Measurements from ENCODE around the gene U2SURP.
"Not testable (repeated sequence)": the region's sequence is repeated elsewhere in the genome, so short reads cannot be mapped to it uniquely, and the experiment has no call there.

Gene U2SURP

DNA sequence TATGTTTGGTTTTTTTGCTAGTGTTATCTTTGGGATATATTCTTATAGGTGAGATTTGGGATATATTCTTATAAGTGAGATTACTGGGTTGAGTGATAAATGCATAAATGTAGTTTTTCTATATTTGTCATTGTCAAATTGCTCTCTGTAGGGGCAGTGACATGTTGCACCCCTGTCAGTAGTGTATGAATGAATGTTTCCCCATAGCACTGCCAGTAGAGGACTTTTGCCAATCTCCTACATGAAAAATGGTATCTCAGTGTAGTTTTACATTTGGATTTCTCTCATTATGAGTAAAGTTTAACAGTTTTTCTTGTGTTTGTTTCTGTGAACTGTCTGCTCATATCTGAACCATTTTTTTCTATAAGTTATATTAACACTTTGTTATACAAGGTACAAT is 13.6 kb downstream of the U2SURP start:
- DNase-seq (ENCODE audit: low read depth in 2 of 2): no peak

DNA sequence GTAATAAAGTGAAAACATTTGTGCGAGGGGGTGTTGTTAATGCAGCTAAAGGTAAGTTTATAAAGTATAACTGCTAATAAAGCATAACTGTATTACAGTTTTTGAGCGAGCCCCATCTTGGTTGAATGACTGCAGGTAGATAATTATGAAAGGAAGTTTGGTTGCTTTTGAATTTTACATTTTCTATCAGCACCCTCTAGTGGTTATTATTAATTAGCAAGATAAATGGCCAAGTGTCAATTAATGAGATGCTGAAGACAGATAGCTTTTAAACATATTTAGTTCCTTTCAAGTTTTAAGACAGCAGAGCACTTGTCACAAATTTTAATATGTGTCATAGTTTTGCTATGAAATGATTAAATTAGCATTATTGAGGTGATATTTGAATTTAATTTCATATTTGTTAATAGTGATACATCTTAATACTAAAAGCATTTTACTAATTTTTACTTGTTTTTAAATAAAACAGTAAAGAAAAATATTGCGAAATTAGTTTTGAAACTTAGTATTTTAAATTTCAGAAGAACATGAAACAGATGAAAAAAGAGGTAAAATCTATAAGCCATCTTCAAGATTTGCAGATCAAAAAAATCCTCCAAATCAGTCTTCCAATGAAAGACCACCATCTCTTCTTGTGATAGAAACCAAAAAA is 15.1 kb downstream of the U2SURP start:
- no peak for DNase-seq (ENCODE audit: low read depth in 2 of 2)

DNA sequence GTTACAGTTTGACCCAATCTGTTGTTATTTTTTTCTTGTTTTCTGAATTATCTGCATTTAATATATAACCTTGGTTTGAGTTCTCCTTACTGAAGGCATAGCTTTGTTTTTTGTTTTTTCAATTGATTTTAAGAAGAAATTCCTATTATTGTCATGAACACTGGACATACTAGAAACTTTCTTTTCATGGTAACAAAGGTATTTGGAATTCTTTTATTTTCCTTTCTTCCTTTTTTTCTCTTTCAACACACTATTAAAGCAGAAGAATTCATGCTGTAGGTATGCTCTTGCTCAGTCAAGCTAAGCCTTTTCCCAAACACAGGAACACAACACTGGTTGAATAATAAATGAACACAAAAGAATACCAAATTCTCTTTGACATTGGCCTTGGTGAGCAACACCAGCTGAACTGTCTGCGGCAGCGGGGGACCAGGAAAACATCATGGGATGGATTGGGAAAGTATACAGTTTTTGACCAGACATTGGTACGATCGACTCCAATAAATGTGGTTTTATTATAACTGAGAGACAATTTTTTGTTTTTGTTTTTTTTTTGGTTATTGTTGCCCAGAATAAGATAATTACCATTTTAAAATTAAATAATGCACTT is 23.1 kb downstream of the U2SURP start:
- DNase-seq (ENCODE audit: low read depth in 2 of 2): no peak

DNA sequence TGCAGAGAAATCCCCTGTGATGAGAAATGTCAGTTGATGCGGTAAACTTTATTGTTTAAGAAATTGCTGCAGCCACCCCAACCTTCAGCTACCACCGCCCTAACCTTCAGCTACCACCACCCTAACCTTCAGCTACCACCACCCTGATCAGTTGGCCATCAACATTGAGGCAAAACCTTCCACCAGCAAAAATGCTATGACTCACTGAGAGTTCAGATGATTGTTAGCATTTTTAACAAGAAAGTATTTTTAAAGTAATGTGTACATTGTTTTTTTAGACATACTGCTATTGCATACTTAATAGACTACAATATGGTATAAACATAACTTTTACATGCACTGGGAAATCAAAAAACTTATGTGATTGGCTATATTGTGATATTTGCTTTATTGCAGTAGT is 30.0 kb downstream of the U2SURP start:
- no peak for DNase-seq (ENCODE audit: low read depth in 2 of 2)

DNA sequence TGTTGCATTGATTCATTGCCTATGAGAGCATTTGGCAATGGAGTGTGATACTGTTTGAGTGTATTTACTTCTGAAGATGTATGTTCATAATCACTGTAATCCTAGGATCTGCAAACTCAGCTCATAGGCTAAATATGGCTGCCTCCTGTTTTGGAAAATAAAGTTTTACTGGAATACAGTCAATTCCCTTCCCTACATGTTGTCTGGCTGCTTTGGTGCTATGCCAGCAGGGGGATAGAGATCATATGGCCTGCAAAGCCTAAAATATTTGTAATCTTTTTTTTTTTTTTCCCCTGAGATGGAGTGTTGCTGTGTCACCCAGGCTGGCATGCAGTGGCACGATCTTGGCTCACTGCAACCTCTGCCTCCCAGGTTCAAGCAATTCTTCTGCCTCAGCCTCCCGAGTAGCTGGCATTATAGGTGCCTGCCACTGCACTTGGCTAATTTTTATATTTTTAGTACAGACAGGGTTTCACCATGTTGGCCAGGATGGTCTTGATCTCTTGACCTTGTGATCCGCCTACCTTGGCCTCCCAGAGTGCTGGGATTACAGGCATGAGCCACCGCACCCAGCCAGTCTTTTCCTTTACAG is 30.5 kb downstream of the U2SURP start:
- DNase-seq (ENCODE audit: low read depth in 2 of 2): not testable (repeated sequence)

DNA sequence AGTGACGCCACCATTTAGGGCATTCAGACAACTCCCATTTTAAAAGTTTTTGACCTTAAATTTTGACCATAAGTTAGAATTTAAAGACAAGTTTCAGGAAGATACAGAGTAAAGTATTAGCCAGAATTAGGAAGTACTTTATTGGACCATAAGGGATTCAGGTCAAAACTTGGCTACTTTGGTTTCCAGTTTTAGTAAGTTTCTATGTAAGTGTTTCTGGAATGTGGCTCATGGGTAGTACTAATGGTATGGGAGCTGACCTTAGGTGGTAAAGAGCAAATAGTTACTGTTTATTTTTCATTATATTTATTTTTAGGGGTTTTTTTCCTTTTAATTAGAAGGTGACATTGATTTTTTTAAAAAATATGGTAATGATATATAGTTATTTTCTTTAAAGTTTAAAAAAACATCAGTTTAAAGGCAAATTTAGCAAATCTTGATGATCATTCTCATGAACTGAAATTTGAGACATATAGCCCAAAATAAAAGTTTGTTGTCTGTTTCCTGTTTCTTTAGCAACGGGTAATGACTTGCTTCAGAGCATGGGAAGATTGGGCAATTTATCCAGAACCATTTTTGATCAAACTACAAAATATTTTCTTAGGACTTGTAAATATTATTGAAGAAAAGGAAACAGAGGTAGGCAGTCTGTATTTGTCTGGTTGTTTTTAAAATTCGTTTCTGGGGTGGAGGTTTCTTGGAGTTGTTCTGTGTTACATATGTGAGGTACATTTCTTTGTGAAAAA is 34.3 kb downstream of the U2SURP start:
- no peak for DNase-seq (ENCODE audit: low read depth in 2 of 2)

DNA sequence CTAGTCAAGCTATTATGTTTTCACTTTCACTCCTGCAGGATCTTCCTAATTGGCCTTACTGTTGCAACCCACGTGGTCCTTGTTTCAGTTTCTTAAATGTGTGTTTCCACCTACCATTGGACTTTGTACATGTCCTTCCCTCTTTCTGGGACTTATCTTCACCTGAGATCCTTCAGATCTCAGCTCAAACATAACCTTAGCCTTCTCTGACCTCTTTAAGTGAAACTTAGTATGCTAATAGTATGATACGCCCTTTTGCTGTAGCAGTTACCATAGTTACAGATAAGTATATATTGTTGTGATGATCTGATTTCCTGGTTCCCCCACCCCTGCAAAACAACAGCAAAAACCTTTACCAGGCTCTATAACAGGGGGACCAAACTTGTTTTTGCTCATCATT is 35.2 kb downstream of the U2SURP start:
- no peak for DNase-seq (ENCODE audit: low read depth in 2 of 2)

DNA sequence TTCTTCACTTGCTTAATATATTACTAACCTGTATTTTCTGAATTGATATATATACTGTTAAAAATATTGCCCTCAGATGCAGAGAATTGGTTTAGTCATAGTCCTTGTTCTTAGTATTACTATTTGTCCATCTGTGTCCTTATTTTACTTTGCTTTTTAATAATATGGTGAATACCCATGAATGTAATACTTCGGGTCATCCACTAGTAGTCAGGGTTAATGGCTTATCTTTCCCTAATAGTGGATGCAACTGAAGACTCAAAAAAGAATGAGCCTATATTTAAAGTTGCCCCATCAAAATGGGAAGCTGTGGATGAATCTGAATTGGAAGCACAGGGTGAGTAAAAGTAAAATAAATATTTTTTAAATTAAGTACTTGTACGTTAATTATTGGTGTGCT is 36.5 kb downstream of the U2SURP start:
- no peak for DNase-seq (ENCODE audit: low read depth in 2 of 2)

DNA sequence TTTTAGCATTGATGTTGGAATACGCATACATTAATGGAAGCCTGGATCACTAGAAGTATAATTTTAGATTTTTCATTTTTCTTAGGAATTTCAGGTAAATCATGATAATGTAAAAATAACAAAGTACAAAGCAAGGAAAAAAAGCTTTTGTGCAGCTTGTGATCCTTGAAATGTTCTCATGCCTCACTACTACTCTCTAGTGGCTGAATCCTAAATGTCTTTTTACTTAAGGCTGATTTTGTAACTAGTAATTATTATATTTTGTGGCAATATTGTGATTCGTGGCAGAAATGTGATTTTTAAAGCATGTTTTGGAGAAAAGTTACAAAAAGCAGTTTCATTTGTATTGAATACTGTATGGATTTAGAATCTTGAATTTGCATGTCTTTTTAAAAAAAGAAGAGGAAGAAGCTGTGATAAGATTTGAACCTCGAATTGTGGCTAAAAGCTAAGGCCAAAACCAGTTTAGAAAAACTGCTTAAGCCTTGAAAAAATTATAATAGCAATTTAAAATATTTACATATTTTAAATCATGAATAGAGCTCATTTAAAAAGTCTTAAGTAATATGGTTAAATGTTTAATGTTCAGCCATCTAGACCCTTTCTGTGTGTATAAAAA is 39.0 kb downstream of the U2SURP start:
- DNase-seq (ENCODE audit: low read depth in 2 of 2): no peak

DNA sequence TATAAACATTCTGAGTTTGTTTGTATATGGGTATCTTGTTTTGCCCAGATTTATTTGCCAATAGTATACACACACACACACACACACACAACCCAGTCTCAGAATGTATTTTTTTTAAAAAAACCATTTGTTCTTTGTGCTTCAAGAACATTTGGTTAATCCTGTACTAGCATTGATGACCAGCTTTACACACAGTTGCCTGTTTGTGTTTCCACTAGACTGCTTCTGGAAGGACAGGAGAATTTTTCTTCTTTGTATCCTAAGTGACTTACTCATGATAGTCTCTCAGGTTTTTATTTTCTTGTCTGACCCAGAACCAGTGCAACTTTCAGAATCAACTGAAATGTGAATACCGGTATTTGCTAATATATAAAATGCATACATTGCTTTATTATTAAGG is 40.5 kb downstream of the U2SURP start:
- DNase-seq (ENCODE audit: low read depth in 2 of 2): no peak

DNA sequence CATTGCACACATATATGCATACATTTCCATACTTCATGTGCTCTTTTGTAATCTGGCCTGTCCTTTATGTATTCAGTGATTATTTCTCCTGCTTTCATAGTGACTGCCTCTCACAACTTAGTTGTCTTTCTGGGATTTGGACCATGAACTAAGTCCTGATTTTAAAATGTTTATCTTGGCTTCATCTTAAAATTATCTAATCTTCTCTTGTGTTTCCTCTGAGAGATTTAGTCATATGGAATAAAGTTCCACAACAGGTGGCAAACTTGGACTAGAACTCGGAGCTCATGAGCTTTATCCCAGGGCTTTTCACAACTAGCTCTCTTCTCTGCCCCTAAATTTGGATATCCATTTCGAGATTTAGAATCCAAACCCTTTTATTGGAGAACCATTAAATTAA is 44.3 kb downstream of the U2SURP start:
- DNase-seq (ENCODE audit: low read depth in 2 of 2): no peak

DNA sequence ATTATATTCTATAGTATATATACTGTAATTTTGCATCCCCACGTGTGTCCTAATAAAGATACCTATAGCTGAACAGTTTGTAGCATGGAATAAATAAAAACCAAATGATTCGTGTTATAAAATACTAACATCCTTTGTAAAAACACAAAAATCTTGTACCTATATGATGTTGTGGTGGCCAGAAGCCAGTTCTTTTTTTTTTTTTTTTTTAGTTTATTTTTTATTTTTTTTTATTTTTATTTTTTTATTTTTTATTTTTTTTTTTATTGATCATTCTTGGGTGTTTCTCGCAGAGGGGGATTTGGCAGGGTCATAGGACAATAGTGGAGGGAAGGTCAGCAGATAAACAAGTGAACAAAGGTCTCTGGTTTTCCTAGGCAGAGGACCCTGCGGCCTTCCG is 44.7 kb downstream of the U2SURP start:
- not testable (repeated sequence) for DNase-seq (ENCODE audit: low read depth in 2 of 2)

DNA sequence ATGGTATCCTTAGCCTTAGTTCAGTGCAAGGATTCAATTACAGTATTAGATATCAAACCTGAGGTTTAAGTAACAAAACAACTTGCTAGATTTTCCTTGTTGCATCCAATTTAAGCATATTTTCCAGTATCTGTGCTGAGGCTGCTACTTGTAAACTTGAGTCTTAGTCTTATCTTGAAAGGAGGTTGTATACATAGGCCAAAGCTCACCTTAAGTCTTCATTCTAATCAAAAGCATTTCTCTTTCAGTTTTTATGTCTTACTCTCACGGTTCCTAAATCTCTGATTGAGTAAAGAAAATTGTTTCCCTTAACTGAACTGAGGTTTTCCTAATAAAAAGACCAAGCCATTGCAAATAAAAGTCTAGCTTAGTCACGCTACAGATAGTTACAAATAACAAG is 52.6 kb downstream of the U2SURP start:
- no peak for DNase-seq (ENCODE audit: low read depth in 2 of 2)

DNA sequence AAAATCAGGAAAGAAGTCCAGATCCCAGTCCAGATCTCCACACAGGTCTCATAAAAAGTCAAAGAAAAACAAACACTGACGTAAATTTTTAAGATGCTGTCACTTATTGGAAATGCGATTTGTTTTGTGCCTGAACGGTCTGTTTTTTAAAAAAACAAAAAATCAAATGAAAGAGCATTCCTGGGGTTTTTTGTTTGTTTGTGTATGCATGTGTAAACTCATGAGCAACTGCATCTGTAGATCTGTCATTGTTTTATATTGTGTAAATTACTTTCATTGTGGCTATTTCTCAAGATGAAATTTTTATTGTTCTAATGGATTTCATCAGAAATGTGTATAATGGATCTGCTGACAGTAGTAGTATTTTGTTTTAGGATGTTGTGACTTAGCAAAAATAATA is 55.0 kb downstream of the U2SURP start:
- no peak for DNase-seq (ENCODE audit: low read depth in 2 of 2)

DNA sequence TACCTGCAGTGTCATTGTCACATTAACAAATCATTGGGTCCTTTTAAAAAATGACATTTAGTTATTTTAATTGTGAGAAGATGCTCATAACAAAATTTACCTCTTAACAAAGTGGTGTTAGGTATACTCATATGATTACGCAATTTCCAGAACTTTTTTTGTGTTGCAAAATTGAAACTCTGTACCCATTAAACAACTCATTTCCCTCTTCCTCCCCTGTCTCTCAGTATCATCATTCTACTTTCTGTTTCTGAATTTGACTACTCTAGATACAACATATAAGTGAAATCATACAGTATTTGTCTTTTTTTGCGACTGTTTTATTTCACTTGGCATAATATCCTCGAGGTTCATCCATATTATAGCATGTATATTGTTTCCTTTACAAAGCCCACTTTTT is 59.5 kb downstream of the U2SURP start:
- no peak for DNase-seq (ENCODE audit: low read depth in 2 of 2)

DNA sequence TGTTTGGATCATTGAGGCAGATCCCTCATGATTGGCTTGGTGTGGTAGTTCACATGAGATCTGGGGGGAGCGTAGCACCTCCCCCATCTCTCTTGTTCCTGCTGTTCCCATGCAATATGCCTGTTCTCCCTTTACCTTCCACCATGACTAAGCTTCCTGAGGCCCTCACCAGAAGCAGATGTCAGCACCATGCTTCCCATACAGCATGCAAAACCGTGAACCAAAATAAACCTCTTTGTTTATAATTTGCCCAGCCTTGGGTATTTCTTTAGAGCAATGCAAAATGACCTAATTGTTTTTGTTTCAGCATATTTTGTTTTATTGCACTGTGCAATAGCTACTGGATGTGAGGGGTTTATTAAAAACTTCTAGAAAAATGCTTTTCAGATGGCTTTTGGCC is 61.6 kb downstream of the U2SURP start:
- no peak for DNase-seq (ENCODE audit: low read depth in 2 of 2)

DNA sequence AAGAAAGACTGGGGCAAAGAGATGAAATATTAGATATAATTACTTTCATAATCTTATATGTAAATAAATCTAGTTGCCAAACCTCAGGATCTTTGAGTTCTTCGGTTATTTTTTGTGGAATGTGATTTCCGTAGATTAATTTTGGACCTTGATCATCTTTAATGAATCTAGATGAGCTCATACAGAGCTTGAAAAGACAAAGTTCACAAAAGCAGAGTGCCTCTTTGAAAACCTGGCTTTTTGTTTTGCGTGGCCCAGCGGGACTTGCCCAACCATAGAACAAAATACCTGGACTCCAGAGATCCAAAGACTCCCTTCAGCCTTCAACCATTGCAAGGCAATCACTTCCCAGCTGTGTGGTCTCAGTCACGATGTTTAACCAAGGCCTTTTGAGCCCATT is 63.4 kb downstream of the U2SURP start:
- no peak for DNase-seq (ENCODE audit: low read depth in 2 of 2)

DNA sequence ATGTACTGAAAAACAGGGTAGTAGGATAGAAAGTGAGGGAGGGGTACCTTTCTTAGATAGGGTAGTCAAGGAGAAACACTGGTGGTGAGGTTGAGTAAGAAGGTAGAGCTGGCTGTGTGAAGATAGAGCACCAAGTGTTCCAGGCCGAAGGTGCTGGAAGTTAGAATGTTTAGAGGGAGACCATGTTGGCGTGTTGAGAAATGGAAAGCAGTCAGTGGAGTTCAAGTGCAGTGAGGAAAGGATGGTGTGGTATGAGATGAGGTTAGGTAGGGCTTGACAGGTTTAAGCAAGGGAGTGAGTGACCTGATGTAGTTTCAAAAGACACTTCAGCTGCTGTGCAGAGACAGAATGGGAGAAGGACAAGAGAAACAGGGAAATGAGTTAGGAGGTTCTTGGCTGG is 64.0 kb downstream of the U2SURP start:
- no peak for DNase-seq (ENCODE audit: low read depth in 2 of 2)

DNA sequence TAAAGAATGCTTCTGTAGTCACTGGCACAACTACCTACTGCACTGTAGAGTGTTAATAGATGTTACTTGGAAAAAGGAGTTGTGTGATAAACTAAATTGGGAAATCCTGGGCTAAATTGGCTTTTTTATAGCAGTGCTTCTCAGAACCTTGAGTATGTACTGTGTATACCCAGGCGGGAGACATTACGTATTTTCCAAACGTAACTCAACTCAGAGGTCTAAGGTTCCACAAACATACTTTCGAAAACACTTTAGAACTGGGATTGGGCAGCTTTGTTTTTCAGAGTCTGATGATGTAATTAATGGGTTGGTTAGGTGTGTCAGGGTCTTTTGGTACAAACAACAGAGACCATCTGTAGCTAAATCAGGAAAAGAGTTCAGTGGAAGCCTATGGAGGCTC is 64.7 kb downstream of the U2SURP start:
- DNase-seq (ENCODE audit: low read depth in 2 of 2): no peak

DNA sequence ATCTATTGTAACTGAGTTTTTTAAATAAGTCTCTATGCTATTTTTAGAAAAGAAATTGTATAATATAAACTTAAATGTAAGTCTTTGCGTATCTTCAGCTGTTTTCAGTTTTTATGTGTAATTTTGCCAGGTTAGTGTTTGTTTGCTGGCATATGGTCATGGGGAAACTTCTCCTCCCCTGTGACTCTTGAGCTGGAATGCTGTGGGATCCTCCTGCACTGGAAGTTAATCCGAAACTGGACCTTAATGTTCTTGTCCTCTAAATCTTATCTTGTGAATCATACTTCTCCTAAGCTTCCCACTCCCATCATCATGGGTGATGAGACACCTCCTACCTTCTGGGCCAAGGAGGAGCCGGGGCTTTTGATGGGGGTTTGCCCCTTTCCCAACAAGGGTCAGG is 65.8 kb downstream of the U2SURP start:
- no peak for DNase-seq (ENCODE audit: low read depth in 2 of 2)

DNA sequence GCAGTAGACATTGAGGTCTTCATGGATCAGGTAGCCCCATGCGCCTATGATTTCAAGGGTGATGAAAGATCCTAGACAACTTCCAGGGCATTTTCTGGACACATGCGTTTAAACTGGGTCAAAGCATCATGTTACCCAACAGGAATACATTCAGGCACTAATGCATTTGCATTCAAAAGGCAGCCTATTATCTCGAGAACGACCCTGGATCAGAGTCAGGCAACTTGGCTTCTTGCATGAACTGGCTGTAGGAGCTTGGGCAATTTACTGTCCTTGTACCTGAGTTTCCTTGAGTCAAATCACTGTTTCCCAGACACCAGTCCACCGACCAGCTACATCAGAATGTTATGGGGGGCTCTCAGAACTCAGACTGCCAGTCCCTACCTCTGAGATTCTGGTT is 66.7 kb downstream of the U2SURP start:
- no peak for DNase-seq (ENCODE audit: low read depth in 2 of 2)

DNA sequence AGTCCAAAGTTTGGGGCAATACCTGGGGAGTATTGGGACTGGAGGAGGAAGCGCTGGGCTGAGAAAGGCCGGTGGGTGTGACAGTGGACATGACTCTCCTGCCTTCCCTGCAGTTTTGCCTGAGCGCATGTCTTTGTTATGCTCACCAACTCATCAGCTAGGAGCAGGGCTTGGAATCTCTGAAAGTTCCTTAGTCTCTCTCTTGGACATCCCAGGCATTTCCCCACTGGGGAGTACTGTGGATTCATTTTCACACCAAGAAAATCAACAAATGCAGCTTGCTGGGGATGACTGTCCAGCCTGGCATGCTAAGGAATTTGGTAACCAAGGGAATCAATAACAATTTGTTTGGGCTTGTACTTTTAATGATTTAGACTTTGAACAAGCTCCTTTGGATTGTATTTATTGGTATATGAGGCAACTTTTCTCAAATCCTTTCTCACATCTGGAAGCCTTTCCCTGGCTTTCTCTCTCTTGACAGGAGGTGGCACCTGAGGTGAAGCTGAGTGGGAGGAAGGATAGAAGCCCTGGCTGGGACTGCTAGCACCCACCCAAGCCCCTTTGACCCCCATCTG is 69.7 kb downstream of the U2SURP start:
- DNase-seq (ENCODE audit: low read depth in 2 of 2): no peak

Measured in stimulated activated CD8-positive, alpha-beta memory T cell treated with anti-CD3 and anti-CD28 coated beads, Interleukin-7, amount 100 ng/mL, for 4 hours (primary cell).